Epithelial cell of proximal tubule (primary cell): ENCODE data around the gene BCL3. TPM values are rescaled to one million over a fixed set of nuclear protein-coding genes. Genes with fewer than 3 reads are reported as not detected.

ENCODE experiments used
- DNase-seq: peaks from one replicate; pipeline ENCODE4 v3.0.0-alpha.2; 2011; ENCODE audit warnings: low read depth
- H3K4me3 ChIP-seq: 2 replicates; pipeline ENCODE4 v1.5.1; 2011; ENCODE audit warnings: low read depth, mild to moderate bottlenecking, low read length
- CTCF ChIP-seq: conservative IDR thresholded peaks from 2 replicates; pipeline ENCODE4 v1.5.1; 2012; ENCODE audit warnings: low read depth, mild to moderate bottlenecking, low read length
- total RNA-seq: library from RNA; depleted of rRNA; stranded (reverse); fragments of >200 nt; gene quantifications from 2 replicates; pipeline ENCODE4 v1.2.3, GENCODE V29; 2015

Gene BCL3
- total RNA-seq, 1 donor from 2014 or later, result 49.3 TPM

GRCh38 chr19:44782729-44783128 is 34.2 kb downstream of the BCL3 start:
- DNase-seq, result no peak
- peak; percentile 24 for TF ChIP-seq CTCF
- H3K4me3 ChIP-seq, result no peak overlapping the region

GRCh38 chr19:44783545-44783944 is 35.0 kb downstream of the BCL3 start:
- no peak overlapping the region for H3K4me3 ChIP-seq
- no peak for DNase-seq
- no peak for TF ChIP-seq CTCF

GRCh38 chr19:44785271-44785670 is 36.8 kb downstream of the BCL3 start:
- H3K4me3 ChIP-seq, result no peak overlapping the region
- DNase-seq, result no peak
- TF ChIP-seq CTCF, result no peak

- no peak overlapping the region for H3K4me3 ChIP-seq
- DNase-seq, result no peak
- no peak for TF ChIP-seq CTCF
Measured at GRCh38 chr19:44785993-44786392, 37.5 kb downstream of the BCL3 start.

GRCh38 chr19:44788971-44789370 is 40.5 kb downstream of the BCL3 start:
- H3K4me3 ChIP-seq, result no peak overlapping the region
- TF ChIP-seq CTCF, result no peak
- DNase-seq, result no peak

GRCh38 chr19:44789943-44790483 is 41.5 kb downstream of the BCL3 start:
- no peak overlapping the region for H3K4me3 ChIP-seq
- TF ChIP-seq CTCF, result no peak
- DNase-seq, result no peak

GRCh38 chr19:44792281-44792680 is 43.8 kb downstream of the BCL3 start:
- DNase-seq, result no peak
- H3K4me3 ChIP-seq, result no peak overlapping the region
- TF ChIP-seq CTCF, result no peak
